Keratinocyte (primary cell): Measurements from ENCODE around the gene EPHB6.

Source experiments
- EZH2 ChIP-seq: IDR thresholded peaks from one replicate; pipeline ENCODE4 v1.6.1; 2012; ENCODE audit warnings: inconsistent platforms, mild to moderate bottlenecking, low read length, moderate library complexity
- TF ChIP-seq, protein P1 (sequence below), 3 experiments: IDR thresholded peaks in 1 of 3; conservative IDR thresholded peaks in 1 of 3; optimal IDR thresholded peaks in 1 of 3; 2 replicates in 2 of 3; 3 replicates in 1 of 3; pipeline versions ENCODE3 to v1.5.1; 2011; ENCODE audit warnings: low read length in 3 of 3, mild to moderate bottlenecking in 3 of 3, moderate library complexity in 2 of 3, control low read depth in 1 of 3, inconsistent platforms in 1 of 3; ENCODE audit not compliant: insufficient read depth in 2 of 3; ENCODE audit errors: extremely low read depth in 1 of 3

DNA sequence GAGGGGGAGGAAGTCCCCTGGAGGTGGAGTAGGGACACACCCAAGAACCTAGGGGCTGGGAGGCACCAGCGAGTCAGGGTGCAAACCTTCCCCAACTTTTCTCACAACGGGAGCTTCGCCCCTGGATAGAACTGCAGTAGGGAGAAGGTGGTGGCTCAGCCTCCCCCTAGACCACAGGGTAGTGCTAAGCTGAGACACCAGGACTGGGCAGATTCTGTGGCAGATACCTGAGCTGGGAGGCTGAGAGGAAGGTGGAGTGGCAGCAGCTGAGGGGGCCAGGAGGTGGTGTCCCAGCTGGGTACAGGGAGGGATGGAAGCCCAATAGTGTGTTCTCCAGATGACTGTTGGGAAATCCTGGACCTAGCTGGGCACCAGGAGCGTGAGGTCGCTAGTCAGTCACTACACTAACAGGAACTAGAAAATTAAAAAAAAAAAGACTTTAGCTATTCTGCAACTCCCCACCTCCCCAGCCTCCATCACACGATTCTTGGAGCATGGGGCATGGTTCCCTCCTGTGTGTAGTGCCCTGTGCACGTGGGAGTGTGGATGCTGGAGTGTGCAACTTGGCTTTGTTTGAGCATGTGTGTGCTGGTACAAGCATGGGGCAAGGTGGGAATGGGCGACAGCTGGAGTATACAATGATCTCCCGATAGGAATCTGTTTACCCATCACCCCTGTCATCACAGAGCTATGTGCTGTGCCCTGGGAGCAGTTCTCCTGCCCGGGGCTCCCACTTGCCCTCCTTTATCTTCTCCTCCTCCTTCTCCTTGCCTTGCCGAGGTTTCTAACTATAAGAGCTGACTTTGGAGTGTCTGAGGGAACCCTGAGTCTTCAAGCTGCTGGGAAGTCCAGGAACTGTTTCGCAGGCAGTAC, 39.5 kb downstream of the EPHB6 start:
- TF ChIP-seq, protein P1, sequence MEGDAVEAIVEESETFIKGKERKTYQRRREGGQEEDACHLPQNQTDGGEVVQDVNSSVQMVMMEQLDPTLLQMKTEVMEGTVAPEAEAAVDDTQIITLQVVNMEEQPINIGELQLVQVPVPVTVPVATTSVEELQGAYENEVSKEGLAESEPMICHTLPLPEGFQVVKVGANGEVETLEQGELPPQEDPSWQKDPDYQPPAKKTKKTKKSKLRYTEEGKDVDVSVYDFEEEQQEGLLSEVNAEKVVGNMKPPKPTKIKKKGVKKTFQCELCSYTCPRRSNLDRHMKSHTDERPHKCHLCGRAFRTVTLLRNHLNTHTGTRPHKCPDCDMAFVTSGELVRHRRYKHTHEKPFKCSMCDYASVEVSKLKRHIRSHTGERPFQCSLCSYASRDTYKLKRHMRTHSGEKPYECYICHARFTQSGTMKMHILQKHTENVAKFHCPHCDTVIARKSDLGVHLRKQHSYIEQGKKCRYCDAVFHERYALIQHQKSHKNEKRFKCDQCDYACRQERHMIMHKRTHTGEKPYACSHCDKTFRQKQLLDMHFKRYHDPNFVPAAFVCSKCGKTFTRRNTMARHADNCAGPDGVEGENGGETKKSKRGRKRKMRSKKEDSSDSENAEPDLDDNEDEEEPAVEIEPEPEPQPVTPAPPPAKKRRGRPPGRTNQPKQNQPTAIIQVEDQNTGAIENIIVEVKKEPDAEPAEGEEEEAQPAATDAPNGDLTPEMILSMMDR (optimal IDR thresholded peaks at IDR 0.05 in 1 of 3, IDR thresholded peaks at IDR 0.05 in 1 of 3, conservative IDR thresholded peaks at IDR 0.05 in 1 of 3; ENCODE audit: extremely low read depth in 1 of 3, insufficient read depth in 2 of 3, low read length in 3 of 3): no peak
- TF ChIP-seq EZH2: no peak
